Measurements from ENCODE around the gene SLC39A11. TPM values are rescaled to one million over a fixed set of nuclear protein-coding genes. Genes with fewer than 3 reads are reported as not detected.
A peak's percentile ranks its signal among the peaks of the same experiment; 100 is the strongest.

The SLC39A11 gene
- polyA plus RNA-seq, 1 of the 3 experiments (the other 2 are of a cell fraction): 23.5 TPM

DNA sequence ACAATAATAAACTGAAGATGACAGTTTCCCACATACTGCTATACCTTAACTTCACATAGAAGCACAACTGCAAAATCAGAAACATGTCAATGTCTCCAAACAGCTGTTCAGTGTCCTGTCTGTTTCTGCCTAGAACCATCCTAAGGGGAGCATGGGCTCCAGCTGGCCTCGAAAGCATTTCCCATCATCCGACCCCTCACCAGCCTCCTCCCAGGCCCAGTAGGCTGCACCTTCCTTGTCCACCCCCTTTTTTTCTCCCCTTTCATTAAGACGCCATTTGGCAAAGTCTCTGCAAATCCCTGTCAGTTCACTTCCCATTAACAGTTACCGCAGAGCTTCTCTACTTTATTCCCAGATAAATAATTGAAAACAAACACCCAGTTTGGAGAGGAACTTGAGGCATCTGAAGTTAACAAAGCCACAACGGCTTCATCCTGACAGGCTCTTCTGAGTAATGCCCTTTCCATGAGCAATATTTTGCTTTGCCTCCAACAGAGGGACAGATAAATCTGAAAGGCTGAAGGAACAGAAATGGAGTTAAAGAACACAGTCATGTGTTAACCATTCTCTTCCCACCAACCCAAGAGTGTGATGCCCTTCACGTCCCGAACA, 65.3 kb downstream of the SLC39A11 start (continued):
- TF ChIP-seq, protein P1, sequence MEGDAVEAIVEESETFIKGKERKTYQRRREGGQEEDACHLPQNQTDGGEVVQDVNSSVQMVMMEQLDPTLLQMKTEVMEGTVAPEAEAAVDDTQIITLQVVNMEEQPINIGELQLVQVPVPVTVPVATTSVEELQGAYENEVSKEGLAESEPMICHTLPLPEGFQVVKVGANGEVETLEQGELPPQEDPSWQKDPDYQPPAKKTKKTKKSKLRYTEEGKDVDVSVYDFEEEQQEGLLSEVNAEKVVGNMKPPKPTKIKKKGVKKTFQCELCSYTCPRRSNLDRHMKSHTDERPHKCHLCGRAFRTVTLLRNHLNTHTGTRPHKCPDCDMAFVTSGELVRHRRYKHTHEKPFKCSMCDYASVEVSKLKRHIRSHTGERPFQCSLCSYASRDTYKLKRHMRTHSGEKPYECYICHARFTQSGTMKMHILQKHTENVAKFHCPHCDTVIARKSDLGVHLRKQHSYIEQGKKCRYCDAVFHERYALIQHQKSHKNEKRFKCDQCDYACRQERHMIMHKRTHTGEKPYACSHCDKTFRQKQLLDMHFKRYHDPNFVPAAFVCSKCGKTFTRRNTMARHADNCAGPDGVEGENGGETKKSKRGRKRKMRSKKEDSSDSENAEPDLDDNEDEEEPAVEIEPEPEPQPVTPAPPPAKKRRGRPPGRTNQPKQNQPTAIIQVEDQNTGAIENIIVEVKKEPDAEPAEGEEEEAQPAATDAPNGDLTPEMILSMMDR (IDR thresholded peaks at IDR 0.05): no peak
- TF ChIP-seq, protein P2, sequence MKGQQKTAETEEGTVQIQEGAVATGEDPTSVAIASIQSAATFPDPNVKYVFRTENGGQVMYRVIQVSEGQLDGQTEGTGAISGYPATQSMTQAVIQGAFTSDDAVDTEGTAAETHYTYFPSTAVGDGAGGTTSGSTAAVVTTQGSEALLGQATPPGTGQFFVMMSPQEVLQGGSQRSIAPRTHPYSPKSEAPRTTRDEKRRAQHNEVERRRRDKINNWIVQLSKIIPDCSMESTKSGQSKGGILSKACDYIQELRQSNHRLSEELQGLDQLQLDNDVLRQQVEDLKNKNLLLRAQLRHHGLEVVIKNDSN (IDR thresholded peaks at IDR 0.05; ENCODE audit: borderline replicate concordance, low read depth): no peak
- TF ChIP-seq, protein P3, sequence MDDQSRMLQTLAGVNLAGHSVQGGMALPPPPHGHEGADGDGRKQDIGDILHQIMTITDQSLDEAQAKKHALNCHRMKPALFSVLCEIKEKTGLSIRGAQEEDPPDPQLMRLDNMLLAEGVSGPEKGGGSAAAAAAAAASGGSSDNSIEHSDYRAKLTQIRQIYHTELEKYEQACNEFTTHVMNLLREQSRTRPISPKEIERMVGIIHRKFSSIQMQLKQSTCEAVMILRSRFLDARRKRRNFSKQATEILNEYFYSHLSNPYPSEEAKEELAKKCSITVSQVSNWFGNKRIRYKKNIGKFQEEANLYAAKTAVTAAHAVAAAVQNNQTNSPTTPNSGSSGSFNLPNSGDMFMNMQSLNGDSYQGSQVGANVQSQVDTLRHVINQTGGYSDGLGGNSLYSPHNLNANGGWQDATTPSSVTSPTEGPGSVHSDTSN (IDR thresholded peaks at IDR 0.05): peak; percentile 83
- TF ChIP-seq TEAD4 (IDR thresholded peaks at IDR 0.05; ENCODE audit: borderline replicate concordance, insufficient read depth): peak; percentile 45; the same call in 1 of the 2 replicates
- no peak for TF ChIP-seq GATA2 (CRISPR knock-in tag; IDR thresholded peaks at IDR 0.05)
- no peak for TF ChIP-seq POLR2AphosphoS5 (IDR thresholded peaks at IDR 0.05; ENCODE audit: low read depth, low read length)
- no peak; the same call in 1 of the 2 replicates for TF ChIP-seq NFIC (IDR thresholded peaks at IDR 0.05; ENCODE audit: borderline replicate concordance)
- peak in 1 of 2 experiments; percentile 37; a peak in 1 of 4 replicates for TF ChIP-seq EP300 (IDR thresholded peaks at IDR 0.05; ENCODE audit: borderline replicate concordance in 1 of 2, low read depth in 1 of 2, low read length in 1 of 2)
- TF ChIP-seq, protein P4, sequence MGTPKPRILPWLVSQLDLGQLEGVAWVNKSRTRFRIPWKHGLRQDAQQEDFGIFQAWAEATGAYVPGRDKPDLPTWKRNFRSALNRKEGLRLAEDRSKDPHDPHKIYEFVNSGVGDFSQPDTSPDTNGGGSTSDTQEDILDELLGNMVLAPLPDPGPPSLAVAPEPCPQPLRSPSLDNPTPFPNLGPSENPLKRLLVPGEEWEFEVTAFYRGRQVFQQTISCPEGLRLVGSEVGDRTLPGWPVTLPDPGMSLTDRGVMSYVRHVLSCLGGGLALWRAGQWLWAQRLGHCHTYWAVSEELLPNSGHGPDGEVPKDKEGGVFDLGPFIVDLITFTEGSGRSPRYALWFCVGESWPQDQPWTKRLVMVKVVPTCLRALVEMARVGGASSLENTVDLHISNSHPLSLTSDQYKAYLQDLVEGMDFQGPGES (IDR thresholded peaks at IDR 0.05; ENCODE audit: low read depth, low read length): no peak
- no peak for TF ChIP-seq CHD2 (IDR thresholded peaks at IDR 0.05; ENCODE audit: low read length, partially characterized antibody)
- no peak for TF ChIP-seq EZH2phosphoT487 (IDR thresholded peaks at IDR 0.05; ENCODE audit: borderline replicate concordance, low read depth)
- no peak for TF ChIP-seq NRF1 (IDR thresholded peaks at IDR 0.05; ENCODE audit: low read depth, low read length)
- TF ChIP-seq TAF1 (IDR thresholded peaks at IDR 0.05; ENCODE audit: borderline replicate concordance, low read depth, low read length): no peak
- TF ChIP-seq GABPA (IDR thresholded peaks at IDR 0.05; ENCODE audit: low read depth): no peak
- peak; percentile 83 for TF ChIP-seq TCF12 (IDR thresholded peaks at IDR 0.05)
- TF ChIP-seq YY1 (IDR thresholded peaks at IDR 0.05; ENCODE audit: low read depth): no peak
- no peak for TF ChIP-seq SIN3A (IDR thresholded peaks at IDR 0.05; ENCODE audit: borderline replicate concordance, low read depth, low read length)
- TF ChIP-seq RAD21 (IDR thresholded peaks at IDR 0.05; ENCODE audit: low read length): no peak
- TF ChIP-seq, protein P5, sequence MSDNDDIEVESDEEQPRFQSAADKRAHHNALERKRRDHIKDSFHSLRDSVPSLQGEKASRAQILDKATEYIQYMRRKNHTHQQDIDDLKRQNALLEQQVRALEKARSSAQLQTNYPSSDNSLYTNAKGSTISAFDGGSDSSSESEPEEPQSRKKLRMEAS (IDR thresholded peaks at IDR 0.05; ENCODE audit: low read depth): no peak
- TF ChIP-seq RCOR1 (IDR thresholded peaks at IDR 0.05; ENCODE audit: low read length): no peak
- peak; percentile 59 for TF ChIP-seq JUND (IDR thresholded peaks at IDR 0.05)
- TF ChIP-seq FOSL2 (IDR thresholded peaks at IDR 0.05; ENCODE audit: borderline replicate concordance, low read depth): peak; percentile 30; the same call in 1 of the 2 replicates
